HG03159 (cell line): ENCODE measurements around the gene GPR146.

Experiments
- ATAC-seq: cut with Tn5 transposase; IDR thresholded peaks from one replicate; pipeline ENCODE4 v1.9.1; 2021; ENCODE audit warnings: mild to moderate bottlenecking, moderate library complexity; ENCODE audit not compliant: unreplicated experiment

The GPR146 gene

GRCh38 chr7:1011297-1012003 lies 32.9 kb upstream of the GPR146 start:
- ATAC-seq: no peak

- ATAC-seq: no peak
Measured at GRCh38 chr7:1012004-1012715, 32.2 kb upstream of the GPR146 start.

- ATAC-seq: no peak
Measured at GRCh38 chr7:1012716-1013095, 31.6 kb upstream of the GPR146 start.

- no peak for ATAC-seq
Measured at GRCh38 chr7:1013581-1013980, 30.8 kb upstream of the GPR146 start.

- ATAC-seq: no peak
Measured at GRCh38 chr7:1014681-1015080, 29.7 kb upstream of the GPR146 start.

GRCh38 chr7:1015196-1016121 lies 28.9 kb upstream of the GPR146 start:
- no peak for ATAC-seq

- no peak for ATAC-seq
Measured at GRCh38 chr7:1016577-1017531, 27.5 kb upstream of the GPR146 start.

GRCh38 chr7:1017586-1018333 lies 26.6 kb upstream of the GPR146 start:
- no peak for ATAC-seq

GRCh38 chr7:1018334-1018695 lies 26.0 kb upstream of the GPR146 start:
- ATAC-seq: no peak

GRCh38 chr7:1019255-1019785 lies 25.0 kb upstream of the GPR146 start:
- ATAC-seq: no peak

GRCh38 chr7:1019789-1020610 lies 24.3 kb upstream of the GPR146 start:
- no peak for ATAC-seq

- no peak for ATAC-seq
Measured at GRCh38 chr7:1020849-1021251, 23.5 kb upstream of the GPR146 start.

GRCh38 chr7:1021366-1021765 lies 23.0 kb upstream of the GPR146 start:
- ATAC-seq: no peak

GRCh38 chr7:1021931-1022330 lies 22.4 kb upstream of the GPR146 start:
- ATAC-seq: no peak

GRCh38 chr7:1022356-1022755 lies 22.0 kb upstream of the GPR146 start:
- no peak for ATAC-seq

- no peak for ATAC-seq
Measured at GRCh38 chr7:1022801-1023465, 21.4 kb upstream of the GPR146 start.

GRCh38 chr7:1024331-1024841 lies 20.0 kb upstream of the GPR146 start:
- ATAC-seq: peak; percentile 58
